Measurements from ENCODE around the gene ARF6. TPM values are rescaled to one million over a fixed set of nuclear protein-coding genes. Genes with fewer than 3 reads are reported as not detected.
A peak's percentile ranks its signal among the peaks of the same experiment; 100 is the strongest.

The ARF6 gene
- total and polyA plus RNA-seq, 9 of the 15 experiments (the other 6 are each of a cell fraction or from before 2014, with no cell fraction given) = 15.3 to 35.2 (median 24.9) TPM

GRCh38 chr14:49892301-49892635 lies 614 bp upstream of the ARF6 start:
- H3K9ac ChIP-seq (ENCODE audit: insufficient read depth in 1 of 2, low read depth in 2 of 2, low read length in 2 of 2) = peak overlapping the region; percentile 87 to 94
- peak overlapping the region; percentile 95 for H3K27ac ChIP-seq (ENCODE audit: extremely low read depth, low read depth, low read length)
- peak; percentile 83 for FAIRE-seq
- H4K20me1 ChIP-seq (replicated peaks; ENCODE audit: control insufficient read depth, insufficient read depth, low read length) = peaks cover 12% of the 10 kb centered on the region; the same call in 1 of the 2 replicates
- peak overlapping the region; percentile 92 for H3K4me2 ChIP-seq (ENCODE audit: insufficient read depth, low read length)
- peak; percentile 56 for ATAC-seq
- peaks cover 52% of the 10 kb centered on the region for H3K79me2 ChIP-seq (ENCODE audit: control insufficient read depth, insufficient read depth, low read length)
- H3K36me3 ChIP-seq (ENCODE audit: control insufficient read depth, insufficient read depth, low read length) = peaks cover 24% of the 10 kb centered on the region
- BruUV-seq (replicated peaks) = no TSS peak
- peak overlapping the region; percentile 75 for H3K4me3 ChIP-seq
- no peaks in the 10 kb centered on the region for H3K27me3 ChIP-seq (ENCODE audit: control insufficient read depth in 2 of 2, insufficient read depth in 2 of 2, low read length in 2 of 2)
- in situ Hi-C loops (cut with MboI) (no loop called here), intact Hi-C loops (cut with micrococcal nuclease) (loop anchor here (2.0 kb wide), 2 partner anchors 29 to 109 kb away; no protein-coding TSS in a partner anchor)
- H3K4me1 ChIP-seq (replicated peaks in 1 of 2; ENCODE audit: control insufficient read depth in 2 of 2, insufficient read depth in 2 of 2, low read length in 2 of 2) = peaks cover 2 to 9% of the 10 kb centered on the region in 2 experiments; a peak in 4 of 5 replicates
- CTCF ChIA-PET (ENCODE audit: low intra/inter-chr PET ratio) = interaction anchor here (0.6 kb wide), 1 partner anchor 213 kb away, joined by 3 read pairs; no protein-coding TSS in a partner anchor
- WGBS (ENCODE audit: insufficient coverage, low coverage, missing lambda C conversion rate) = 1% methylated on average over 10 of the region's 12 CpGs
- POLR2A ChIA-PET = interaction anchor here (0.6 to 2.2 kb wide), 7 partner anchors 9 to 297 kb away, joined by 3 to 12 read pairs (median 4); no protein-coding TSS in a partner anchor
- peak overlapping the region; percentile 83 for H2AFZ ChIP-seq (ENCODE audit: low read depth, low read length)
- no peaks in the 10 kb centered on the region for H3K9me1 ChIP-seq (ENCODE audit: control insufficient read depth, insufficient read depth, low read length)
- no peaks in the 10 kb centered on the region for H3K9me3 ChIP-seq (replicated peaks; ENCODE audit: control insufficient read depth, insufficient read depth, low read depth, low read length)
- DNase-seq (ENCODE audit: extremely low read depth in 1 of 4, low spot score in 3 of 4) = peak in 2 of 4 experiments; percentile 57 to 79
- TF ChIP-seq, protein P1, sequence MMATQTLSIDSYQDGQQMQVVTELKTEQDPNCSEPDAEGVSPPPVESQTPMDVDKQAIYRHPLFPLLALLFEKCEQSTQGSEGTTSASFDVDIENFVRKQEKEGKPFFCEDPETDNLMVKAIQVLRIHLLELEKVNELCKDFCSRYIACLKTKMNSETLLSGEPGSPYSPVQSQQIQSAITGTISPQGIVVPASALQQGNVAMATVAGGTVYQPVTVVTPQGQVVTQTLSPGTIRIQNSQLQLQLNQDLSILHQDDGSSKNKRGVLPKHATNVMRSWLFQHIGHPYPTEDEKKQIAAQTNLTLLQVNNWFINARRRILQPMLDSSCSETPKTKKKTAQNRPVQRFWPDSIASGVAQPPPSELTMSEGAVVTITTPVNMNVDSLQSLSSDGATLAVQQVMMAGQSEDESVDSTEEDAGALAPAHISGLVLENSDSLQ (IDR thresholded peaks at IDR 0.05) = peak; percentile 59
- TF ChIP-seq PRDM10 (IDR thresholded peaks at IDR 0.05; ENCODE audit: partially characterized antibody) (peak; percentile 13), ZNF589 (CRISPR knock-in tag; IDR thresholded peaks at IDR 0.05; ENCODE audit: low read depth) (peak; percentile 72; the same call in 1 of the 2 replicates), POLR3A (IDR thresholded peaks at IDR 0.05; ENCODE audit: borderline replicate concordance, extremely low read depth, insufficient read depth, insufficient read length) (no peak), AFF1 (IDR thresholded peaks at IDR 0.05; ENCODE audit: low read depth in 1 of 2, partially characterized antibody in 2 of 2) (peak; percentile 39 to 50), HDAC2 (IDR thresholded peaks at IDR 0.05) (no peak), CREM (IDR thresholded peaks at IDR 0.05; ENCODE audit: low read depth) (0 out of 2 replicates have a peak, but pooled peaks have one; percentile 17)
- TF ChIP-seq, protein P2, sequence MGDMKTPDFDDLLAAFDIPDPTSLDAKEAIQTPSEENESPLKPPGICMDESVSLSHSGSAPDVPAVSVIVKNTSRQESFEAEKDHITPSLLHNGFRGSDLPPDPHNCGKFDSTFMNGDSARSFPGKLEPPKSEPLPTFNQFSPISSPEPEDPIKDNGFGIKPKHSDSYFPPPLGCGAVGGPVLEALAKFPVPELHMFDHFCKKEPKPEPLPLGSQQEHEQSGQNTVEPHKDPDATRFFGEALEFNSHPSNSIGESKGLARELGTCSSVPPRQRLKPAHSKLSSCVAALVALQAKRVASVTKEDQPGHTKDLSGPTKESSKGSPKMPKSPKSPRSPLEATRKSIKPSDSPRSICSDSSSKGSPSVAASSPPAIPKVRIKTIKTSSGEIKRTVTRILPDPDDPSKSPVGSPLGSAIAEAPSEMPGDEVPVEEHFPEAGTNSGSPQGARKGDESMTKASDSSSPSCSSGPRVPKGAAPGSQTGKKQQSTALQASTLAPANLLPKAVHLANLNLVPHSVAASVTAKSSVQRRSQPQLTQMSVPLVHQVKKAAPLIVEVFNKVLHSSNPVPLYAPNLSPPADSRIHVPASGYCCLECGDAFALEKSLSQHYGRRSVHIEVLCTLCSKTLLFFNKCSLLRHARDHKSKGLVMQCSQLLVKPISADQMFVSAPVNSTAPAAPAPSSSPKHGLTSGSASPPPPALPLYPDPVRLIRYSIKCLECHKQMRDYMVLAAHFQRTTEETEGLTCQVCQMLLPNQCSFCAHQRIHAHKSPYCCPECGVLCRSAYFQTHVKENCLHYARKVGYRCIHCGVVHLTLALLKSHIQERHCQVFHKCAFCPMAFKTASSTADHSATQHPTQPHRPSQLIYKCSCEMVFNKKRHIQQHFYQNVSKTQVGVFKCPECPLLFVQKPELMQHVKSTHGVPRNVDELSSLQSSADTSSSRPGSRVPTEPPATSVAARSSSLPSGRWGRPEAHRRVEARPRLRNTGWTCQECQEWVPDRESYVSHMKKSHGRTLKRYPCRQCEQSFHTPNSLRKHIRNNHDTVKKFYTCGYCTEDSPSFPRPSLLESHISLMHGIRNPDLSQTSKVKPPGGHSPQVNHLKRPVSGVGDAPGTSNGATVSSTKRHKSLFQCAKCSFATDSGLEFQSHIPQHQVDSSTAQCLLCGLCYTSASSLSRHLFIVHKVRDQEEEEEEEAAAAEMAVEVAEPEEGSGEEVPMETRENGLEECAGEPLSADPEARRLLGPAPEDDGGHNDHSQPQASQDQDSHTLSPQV (IDR thresholded peaks at IDR 0.05) = 0 out of 2 replicates have a peak, but pooled peaks have one; percentile 44

All from K562 (cell line).